A549 (cell line): ENCODE data around the gene GKN1. TPM values are rescaled to one million over a fixed set of nuclear protein-coding genes. Genes with fewer than 3 reads are reported as not detected.

Experiments used
- ATAC-seq, 2 experiments: fragments of 200-7000 bp in 1 of 2; fragments of >200 bp in 1 of 2; cut with Nextera tagmentation in 1 of 2; cut with Tn5 transposase in 1 of 2; 3 replicates each; pipeline versions ENCODE4 v1.8.0 to v1.9.1; 2018 to 2020; ENCODE audit warnings: mild to moderate bottlenecking in 1 of 2, moderate library complexity in 1 of 2
- CTCF ChIA-PET: fragments of 300-600 bp; sonication (Branson Sonifier 250); formaldehyde crosslinking; extraction: SDS; loops from one replicate; lab custom pipeline; 2021; ENCODE audit warnings: antibody characterized with exemption, inconsistent platforms; lab: Yijun Ruan, JAX
- POLR2A ChIA-PET: fragments of 350-600 bp; formaldehyde crosslinking; extraction: SDS; loops from one replicate; lab custom pipeline; 2021; ENCODE audit warnings: antibody characterized with exemption, inconsistent platforms; lab: Yijun Ruan, JAX
- DNase-seq, 2 experiments: peaks; one replicate each; pipeline versions ENCODE4 v3.0.0 to v3.0.0-alpha.2; 2011 to 2016; ENCODE audit warnings: low read depth in 1 of 2, low spot score in 1 of 2
- FAIRE-seq: peaks from 2 replicates; lab custom pipeline; 2011; peaks lifted over from hg19 to GRCh38; lab: Jason Lieb, UNC
- H3K27ac ChIP-seq, 2 experiments: fragments of >200 bp; sonication (Bioruptor Twin); formaldehyde crosslinking; 3 replicates each; pipeline ENCODE4 v1.5.1; 2016 to 2017
- H3K4me1 ChIP-seq: fragments of >200 bp; sonication (Bioruptor Twin); formaldehyde crosslinking; 3 replicates; pipeline ENCODE4 v1.6.1; 2016
- H3K4me2 ChIP-seq: fragments of >200 bp; sonication (Bioruptor Twin); formaldehyde crosslinking; 3 replicates; pipeline ENCODE4 v1.6.1; 2016
- H3K4me3 ChIP-seq: fragments of >200 bp; sonication (Bioruptor Twin); formaldehyde crosslinking; 3 replicates; pipeline ENCODE4 v1.5.1; 2016
- H3K9me3 ChIP-seq: fragments of >200 bp; sonication (Bioruptor Twin); formaldehyde crosslinking; 3 replicates; pipeline ENCODE4 v1.6.1; 2016
- ATOH8 ChIP-seq: fragments of 250-450 bp; sonication (Bioruptor Pico); IDR thresholded peaks from 2 replicates; pipeline ENCODE4 v1.5.0; 2020; ENCODE audit warnings: low read depth, mild to moderate bottlenecking, moderate library complexity
- ELK1 ChIP-seq: fragments of 150-350 bp; IDR thresholded peaks from 2 replicates; pipeline ENCODE4 v1.6.1; 2014; ENCODE audit warnings: low read depth, mild to moderate bottlenecking, low read length
- FOXS1 ChIP-seq: fragments of 250-450 bp; sonication (Bioruptor Pico); IDR thresholded peaks from 2 replicates; pipeline ENCODE4 v1.5.0; 2020; ENCODE audit warnings: mild to moderate bottlenecking, moderate library complexity
- HES2 ChIP-seq: fragments of >200 bp; sonication (Bioruptor Twin); formaldehyde crosslinking; IDR thresholded peaks from 2 replicates; pipeline ENCODE4 v1.6.1; 2016
- HEYL ChIP-seq: fragments of 250-450 bp; sonication (Bioruptor Pico); IDR thresholded peaks from 2 replicates; pipeline ENCODE4 v1.8.0; 2021; ENCODE audit warnings: mild to moderate bottlenecking, moderate library complexity
- HMGXB4 ChIP-seq: fragments of 250-450 bp; sonication (Bioruptor Pico); IDR thresholded peaks from 2 replicates; pipeline ENCODE4 v1.5.0; 2021; ENCODE audit warnings: mild to moderate bottlenecking, moderate library complexity, borderline replicate concordance
- HOXA7 ChIP-seq: fragments of 250-450 bp; sonication (Bioruptor Pico); IDR thresholded peaks from 2 replicates; pipeline ENCODE4 v1.5.0; 2020; ENCODE audit warnings: mild to moderate bottlenecking, moderate library complexity
- HOXB13 ChIP-seq: fragments of 250-450 bp; sonication (Bioruptor Pico); IDR thresholded peaks from 2 replicates; pipeline ENCODE4 v1.5.0; 2020; ENCODE audit warnings: low read depth, mild to moderate bottlenecking, moderate library complexity
- HOXB5 ChIP-seq: fragments of 250-450 bp; sonication (Bioruptor Pico); IDR thresholded peaks from 2 replicates; pipeline ENCODE4 v1.5.0; 2020; ENCODE audit warnings: mild to moderate bottlenecking, moderate library complexity
- JUNB ChIP-seq: fragments of >200 bp; sonication (Bioruptor Twin); formaldehyde crosslinking; IDR thresholded peaks from 2 replicates; pipeline ENCODE4 v1.6.1; 2016
- KDM1A ChIP-seq: fragments of 200-600 bp; sonication (generic); IDR thresholded peaks from 2 replicates; pipeline ENCODE4 v1.6.1; 2016; ENCODE audit warnings: low read depth, mild to moderate bottlenecking
- MAFK ChIP-seq: fragments of 450-650 bp; IDR thresholded peaks from 2 replicates; pipeline ENCODE4 v1.6.1; 2014; ENCODE audit not compliant: partially characterized antibody
- MAX ChIP-seq: IDR thresholded peaks from 2 replicates; pipeline ENCODE4 v1.6.1; 2012
- MAZ ChIP-seq: fragments of 150-350 bp; IDR thresholded peaks from 2 replicates; pipeline ENCODE4 v1.6.1; 2014; ENCODE audit warnings: antibody characterized with exemption, low read depth, low read length, borderline replicate concordance
- MYC ChIP-seq: IDR thresholded peaks from 2 replicates; pipeline ENCODE4 v1.6.1; 2012; ENCODE audit warnings: mild to moderate bottlenecking, inconsistent platforms, low read length, improper control_type of control experiment, borderline replicate concordance
- RARB ChIP-seq: fragments of 250-450 bp; sonication (Bioruptor Pico); IDR thresholded peaks from 2 replicates; pipeline ENCODE4 v1.8.0; 2021; ENCODE audit warnings: mild to moderate bottlenecking, moderate library complexity
- SREBF2 ChIP-seq: fragments of 450-650 bp; IDR thresholded peaks from 2 replicates; pipeline ENCODE4 v1.6.1; 2014; ENCODE audit warnings: mild to moderate bottlenecking, moderate library complexity
- ZFP36 ChIP-seq: fragments of 450-650 bp; IDR thresholded peaks from 2 replicates; pipeline ENCODE4 v1.6.1; 2014; ENCODE audit warnings: borderline replicate concordance; ENCODE audit not compliant: partially characterized antibody
- ZSCAN20 ChIP-seq: fragments of 250-450 bp; sonication (Bioruptor Pico); IDR thresholded peaks from 2 replicates; pipeline ENCODE4 v1.8.0; 2022; ENCODE audit warnings: mild to moderate bottlenecking, moderate library complexity
- WGBS: methylation state at CpG from one replicate; pipeline ENCODE4 v1.1.6; 2017; ENCODE audit errors: missing lambda C conversion rate; 5-methylcytosine and 5-hydroxymethylcytosine counted together
- polyA plus RNA-seq, 4 experiments: library from polyadenylated mRNA; depleted of rRNA in 3 of 4; stranded (reverse); fragments of >200 nt; fragmentation: RNase III in 1 of 4; extraction: RNeasy Plus Mini Kit Qiagen cat#74134 plus additional on column Dnase treatment in 1 of 4; gene quantifications; 2 replicates in 3 of 4; 3 replicates in 1 of 4; pipeline ENCODE4 v1.2.3, GENCODE V29; 2011 to 2017

The GKN1 gene
- polyA plus RNA-seq, 2 of the 4 experiments (the other 2 are of a cell fraction): 0.35 to 0.45 TPM

GRCh38 chr2:68926796-68927195 is 47.6 kb upstream of the GKN1 start:
- Histone ChIP-seq H3K4me2 (peak overlapping the region; percentile 7; the same call in 2 of the 3 replicates), H3K4me3 (no peak overlapping the region), H3K27ac (peak overlapping the region in 1 of 2 experiments; percentile 72; a peak in 3 of 6 replicates), H3K4me1 (peaks cover 11% of the 10 kb centered on the region), H3K9me3 (no peaks in the 10 kb centered on the region)
- TF ChIP-seq HMGXB4 (CRISPR knock-in tag): no peak
- 0 out of 2 replicates have a peak, but pooled peaks have one; percentile 17 for TF ChIP-seq MAX
- ChIA-PET CTCF (interaction anchor here (1.0 to 11.6 kb wide), 15 partner anchors 9 to 462 kb away, joined by 3 to 227 read pairs (median 40); partner anchors contain the start of genes APLF and FBXO48), POLR2A (no interaction called here)
- no peak for DNase-seq
- peak in 1 of 2 experiments; percentile 61; a peak in 3 of 6 replicates for ATAC-seq
- 50% methylated on average over 4 of the region's 4 CpGs for WGBS
- no peak for FAIRE-seq

GRCh38 chr2:68931149-68931711 is 43.2 kb upstream of the GKN1 start:
- ATAC-seq (no peak), FAIRE-seq (no peak), DNase-seq (no peak)
- H3K4me2 ChIP-seq: no peak overlapping the region
- CTCF ChIA-PET: interaction anchor here (0.5 to 6.7 kb wide), 6 partner anchors 12 to 375 kb away, joined by 3 to 38 read pairs (median 4); no protein-coding TSS in a partner anchor
- H3K4me3 ChIP-seq: no peak overlapping the region
- WGBS: 89% methylated on average over 3 of the region's 3 CpGs
- H3K27ac ChIP-seq: no peak overlapping the region
- POLR2A ChIA-PET: no interaction called here
- H3K4me1 ChIP-seq: peaks cover 14% of the 10 kb centered on the region
- TF ChIP-seq MAFK (no peak), ATOH8 (CRISPR knock-in tag) (no peak), ZSCAN20 (CRISPR knock-in tag) (no peak), JUNB (no peak), HOXB13 (CRISPR knock-in tag) (no peak), KDM1A (no peak), ZFP36 (no peak), HES2 (no peak), HEYL (CRISPR knock-in tag) (no peak), HOXA7 (CRISPR knock-in tag) (no peak), HOXB5 (CRISPR knock-in tag) (no peak), FOXS1 (CRISPR knock-in tag) (no peak), SREBF2 (no peak), RARB (CRISPR knock-in tag) (no peak), ELK1 (no peak), MYC (no peak), MAZ (no peak)
- no peaks in the 10 kb centered on the region for H3K9me3 ChIP-seq
